GM10266 (cell line): ENCODE results near the gene JAG1.

Experiments
- DNase-seq: peaks from one replicate; pipeline ENCODE4 v3.0.0; 2012; ENCODE audit errors: extremely low spot score
- TF ChIP-seq, protein P1 (sequence below): IDR thresholded peaks from 2 replicates; pipeline ENCODE4 v1.5.1; 2012; ENCODE audit warnings: mild to moderate bottlenecking, low read depth; ENCODE audit not compliant: control insufficient read depth, insufficient read depth; ENCODE audit errors: missing control alignments

Gene JAG1

DNA sequence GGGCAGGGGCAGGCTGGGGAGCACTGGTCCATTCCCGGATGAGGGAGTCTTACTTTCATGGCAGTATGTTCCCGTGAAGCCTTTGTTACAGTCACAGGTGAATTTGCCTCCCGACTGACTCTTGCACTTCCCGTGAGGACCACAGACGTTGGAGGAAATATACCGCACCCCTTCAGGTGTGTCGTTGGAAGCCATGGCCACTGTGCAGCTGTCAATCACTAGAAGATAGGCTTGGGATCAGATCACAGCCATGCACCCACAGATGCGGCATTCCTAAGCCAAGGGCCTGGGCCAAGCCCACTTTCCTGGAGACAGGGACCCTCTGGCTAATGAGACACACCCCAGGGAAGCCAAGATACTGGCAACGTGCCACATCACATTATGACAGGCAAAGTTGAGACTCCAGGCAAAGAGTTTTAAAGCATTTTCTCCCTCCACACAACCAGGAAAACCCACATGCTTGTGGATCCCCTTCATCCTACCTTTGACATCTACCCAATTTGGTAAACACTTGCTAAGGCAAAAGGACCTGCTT lies 26.8 kb downstream of the JAG1 start:
- TF ChIP-seq, protein P1, sequence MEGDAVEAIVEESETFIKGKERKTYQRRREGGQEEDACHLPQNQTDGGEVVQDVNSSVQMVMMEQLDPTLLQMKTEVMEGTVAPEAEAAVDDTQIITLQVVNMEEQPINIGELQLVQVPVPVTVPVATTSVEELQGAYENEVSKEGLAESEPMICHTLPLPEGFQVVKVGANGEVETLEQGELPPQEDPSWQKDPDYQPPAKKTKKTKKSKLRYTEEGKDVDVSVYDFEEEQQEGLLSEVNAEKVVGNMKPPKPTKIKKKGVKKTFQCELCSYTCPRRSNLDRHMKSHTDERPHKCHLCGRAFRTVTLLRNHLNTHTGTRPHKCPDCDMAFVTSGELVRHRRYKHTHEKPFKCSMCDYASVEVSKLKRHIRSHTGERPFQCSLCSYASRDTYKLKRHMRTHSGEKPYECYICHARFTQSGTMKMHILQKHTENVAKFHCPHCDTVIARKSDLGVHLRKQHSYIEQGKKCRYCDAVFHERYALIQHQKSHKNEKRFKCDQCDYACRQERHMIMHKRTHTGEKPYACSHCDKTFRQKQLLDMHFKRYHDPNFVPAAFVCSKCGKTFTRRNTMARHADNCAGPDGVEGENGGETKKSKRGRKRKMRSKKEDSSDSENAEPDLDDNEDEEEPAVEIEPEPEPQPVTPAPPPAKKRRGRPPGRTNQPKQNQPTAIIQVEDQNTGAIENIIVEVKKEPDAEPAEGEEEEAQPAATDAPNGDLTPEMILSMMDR, result no peak
- DNase-seq, result no peak

DNA sequence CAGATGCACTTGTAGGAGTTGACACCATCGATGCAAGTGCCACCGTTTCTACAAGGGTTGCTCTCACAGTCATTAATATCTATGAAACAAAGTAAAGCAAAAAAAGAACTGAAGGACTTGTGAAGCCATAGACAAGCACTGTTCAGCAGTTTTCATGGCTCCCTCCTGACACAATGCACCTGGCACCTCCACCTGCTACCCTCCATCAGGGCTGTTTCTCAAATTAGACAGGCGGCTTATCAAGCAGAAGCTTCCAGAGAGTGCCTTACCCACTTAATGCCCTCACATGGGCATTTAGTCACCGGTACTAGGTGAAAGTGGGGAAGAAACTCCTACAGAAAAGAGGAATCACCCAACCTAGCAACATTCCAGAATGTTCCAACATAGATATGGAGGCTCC lies 27.8 kb downstream of the JAG1 start:
- TF ChIP-seq, protein P1, result no peak

GRCh38 chr20:10645205-10645570 lies 28.6 kb downstream of the JAG1 start:
- no peak for DNase-seq
- TF ChIP-seq, protein P1, result no peak

More for the DNA sequence above, 27.8 kb downstream of the JAG1 start:
- DNase-seq, result no peak

DNA sequence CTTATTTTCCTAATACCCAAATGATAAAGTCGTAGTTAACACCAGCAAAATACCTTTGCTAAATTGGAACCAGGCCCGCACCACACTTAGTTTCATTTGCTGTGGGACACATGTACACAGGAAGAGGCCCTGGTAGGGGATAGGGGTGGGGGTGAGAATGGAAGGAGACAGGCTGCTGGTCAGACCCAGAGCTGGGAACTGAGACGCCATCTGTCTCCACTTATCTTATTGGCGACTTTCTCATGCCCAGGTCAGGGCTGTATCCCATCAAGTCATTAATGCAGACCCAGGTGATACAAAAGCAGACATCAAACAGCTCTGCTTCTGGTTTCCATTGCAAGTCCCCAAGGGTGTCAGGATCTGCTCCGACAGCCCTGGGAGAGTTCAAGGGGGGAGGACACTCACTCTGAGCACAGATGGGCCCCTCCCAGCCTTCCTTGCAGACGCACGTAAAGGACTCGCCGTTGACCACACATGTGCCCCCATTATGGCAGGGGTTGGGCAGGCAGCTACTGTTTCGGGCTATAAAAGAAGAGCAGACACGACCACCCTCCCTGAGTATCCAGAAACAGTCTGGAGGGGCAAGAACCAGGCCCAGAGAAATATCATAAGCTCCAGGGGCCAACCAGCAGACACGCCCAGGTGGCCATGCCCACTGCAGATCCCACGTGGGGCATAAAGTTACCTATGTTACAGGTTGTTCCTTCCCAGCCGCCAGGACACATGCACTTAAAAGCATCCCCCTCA lies 29.2 kb downstream of the JAG1 start:
- no peak for DNase-seq
- TF ChIP-seq, protein P1, result no peak

- TF ChIP-seq, protein P1, result no peak
- no peak for DNase-seq
These were observed 30.3 kb downstream of the JAG1 start for GRCh38 chr20:10643560-10643873.

GRCh38 chr20:10642856-10643559 lies 30.8 kb downstream of the JAG1 start:
- no peak for DNase-seq
- TF ChIP-seq, protein P1, result no peak

DNA sequence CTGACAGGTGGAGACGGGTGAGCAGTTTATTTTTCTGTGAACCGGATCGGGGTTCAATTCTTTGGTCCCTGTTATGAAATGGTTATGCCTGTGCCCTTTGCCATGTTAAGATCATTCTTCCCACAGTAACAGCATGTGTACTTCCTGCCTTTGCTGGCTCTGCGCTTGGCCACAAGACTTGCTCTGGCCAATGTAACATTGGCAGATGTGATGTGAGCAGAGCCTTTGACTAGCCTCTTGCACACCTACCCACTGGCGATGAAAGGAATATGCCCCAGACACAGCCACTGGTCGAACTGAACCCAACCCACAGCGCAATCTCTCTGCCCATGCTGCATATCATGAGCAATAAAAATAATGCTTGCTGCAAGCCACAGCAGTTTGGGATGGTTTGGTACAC lies 31.9 kb downstream of the JAG1 start:
- TF ChIP-seq, protein P1, result no peak
- DNase-seq, result no peak
